ENCODE data around the gene WDR17. TPM values are rescaled to one million over a fixed set of nuclear protein-coding genes. Genes with fewer than 3 reads are reported as not detected.

Gene WDR17
- total RNA-seq, 1 donor from 2014 or later: 3.7 TPM

DNA sequence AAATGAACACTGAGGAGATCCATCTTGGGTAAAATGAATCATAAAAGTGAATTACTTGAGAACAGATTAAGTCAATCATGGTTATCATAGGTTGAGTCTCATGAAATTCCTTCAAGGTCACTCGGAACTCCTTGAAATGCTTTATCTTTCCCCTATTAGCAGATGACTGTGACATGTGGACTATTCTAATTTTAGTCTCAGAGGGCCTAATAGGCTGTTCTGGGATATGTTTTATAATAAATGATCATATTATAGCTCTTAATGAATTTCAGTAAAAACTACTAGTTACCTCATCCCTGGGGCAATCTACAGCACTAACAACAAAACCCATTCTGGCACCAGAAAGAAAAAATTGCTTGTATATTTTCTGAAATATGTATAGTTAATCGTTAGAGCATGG is 85.1 kb downstream of the WDR17 start:
- H3K36me3 ChIP-seq (ENCODE audit: control insufficient read depth, insufficient read depth, low read length): no peaks in the 10 kb centered on the region
- H3K4me3 ChIP-seq (ENCODE audit: low read depth, low read length): no peak overlapping the region
- TF ChIP-seq, protein P1, sequence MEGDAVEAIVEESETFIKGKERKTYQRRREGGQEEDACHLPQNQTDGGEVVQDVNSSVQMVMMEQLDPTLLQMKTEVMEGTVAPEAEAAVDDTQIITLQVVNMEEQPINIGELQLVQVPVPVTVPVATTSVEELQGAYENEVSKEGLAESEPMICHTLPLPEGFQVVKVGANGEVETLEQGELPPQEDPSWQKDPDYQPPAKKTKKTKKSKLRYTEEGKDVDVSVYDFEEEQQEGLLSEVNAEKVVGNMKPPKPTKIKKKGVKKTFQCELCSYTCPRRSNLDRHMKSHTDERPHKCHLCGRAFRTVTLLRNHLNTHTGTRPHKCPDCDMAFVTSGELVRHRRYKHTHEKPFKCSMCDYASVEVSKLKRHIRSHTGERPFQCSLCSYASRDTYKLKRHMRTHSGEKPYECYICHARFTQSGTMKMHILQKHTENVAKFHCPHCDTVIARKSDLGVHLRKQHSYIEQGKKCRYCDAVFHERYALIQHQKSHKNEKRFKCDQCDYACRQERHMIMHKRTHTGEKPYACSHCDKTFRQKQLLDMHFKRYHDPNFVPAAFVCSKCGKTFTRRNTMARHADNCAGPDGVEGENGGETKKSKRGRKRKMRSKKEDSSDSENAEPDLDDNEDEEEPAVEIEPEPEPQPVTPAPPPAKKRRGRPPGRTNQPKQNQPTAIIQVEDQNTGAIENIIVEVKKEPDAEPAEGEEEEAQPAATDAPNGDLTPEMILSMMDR (IDR thresholded peaks at IDR 0.05; ENCODE audit: insufficient read depth, low read length, poor library complexity, severe bottlenecking): no peak
- no peak for DNase-seq (ENCODE audit: low read depth)
- no peaks in the 10 kb centered on the region for H3K27me3 ChIP-seq (ENCODE audit: control insufficient read depth, insufficient read depth, low read length)

DNA sequence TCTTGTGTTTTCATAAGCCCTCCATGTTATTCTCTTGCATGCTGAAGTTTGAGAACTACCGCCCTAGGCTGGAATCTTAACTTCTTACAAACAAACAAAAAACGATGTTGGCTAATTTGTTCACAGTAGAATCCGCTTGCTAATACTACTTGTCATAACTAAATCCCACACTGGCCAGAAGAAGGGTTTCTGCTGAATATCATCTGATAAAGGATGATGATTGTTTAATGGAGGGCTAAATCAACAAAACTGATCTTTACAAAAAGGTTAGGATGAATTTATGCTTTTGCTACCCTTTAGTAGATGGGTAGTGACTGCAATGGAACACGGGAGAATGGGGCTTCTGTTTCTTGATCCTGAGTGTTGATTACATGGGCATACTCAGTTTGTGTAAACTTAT is 87.5 kb downstream of the WDR17 start:
- no peak for DNase-seq (ENCODE audit: low read depth)
- Histone ChIP-seq H3K27me3 (ENCODE audit: control insufficient read depth, insufficient read depth, low read length) (no peaks in the 10 kb centered on the region), H3K4me3 (ENCODE audit: low read depth, low read length) (no peak overlapping the region), H3K36me3 (ENCODE audit: control insufficient read depth, insufficient read depth, low read length) (no peaks in the 10 kb centered on the region)
- TF ChIP-seq, protein P1 (IDR thresholded peaks at IDR 0.05; ENCODE audit: insufficient read depth, low read length, poor library complexity, severe bottlenecking): no peak

DNA sequence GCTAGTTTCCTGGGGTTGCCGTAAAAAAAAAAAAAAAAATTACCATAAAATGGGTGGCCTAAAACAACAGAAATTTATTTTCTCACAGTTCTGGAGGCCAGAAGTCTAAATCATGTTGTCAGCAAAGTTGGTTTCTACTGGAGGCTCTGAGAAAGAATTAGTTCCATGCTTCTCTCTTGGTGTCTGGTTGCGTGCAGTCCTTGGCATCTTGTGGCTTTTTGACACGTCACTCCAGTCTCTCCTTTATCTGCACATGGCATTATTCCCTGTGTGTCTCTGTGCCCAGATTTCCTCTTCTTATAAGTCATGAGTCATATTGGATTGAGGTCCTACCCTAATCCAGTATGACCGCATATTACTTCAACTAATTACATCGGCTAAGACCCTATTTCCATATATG is 91.0 kb downstream of the WDR17 start:
- TF ChIP-seq, protein P1 (IDR thresholded peaks at IDR 0.05; ENCODE audit: insufficient read depth, low read length, poor library complexity, severe bottlenecking): no peak
- H3K4me3 ChIP-seq (ENCODE audit: low read depth, low read length): no peak overlapping the region
- H3K27me3 ChIP-seq (ENCODE audit: control insufficient read depth, insufficient read depth, low read length): no peaks in the 10 kb centered on the region
- DNase-seq (ENCODE audit: low read depth): no peak
- no peaks in the 10 kb centered on the region for H3K36me3 ChIP-seq (ENCODE audit: control insufficient read depth, insufficient read depth, low read length)

DNA sequence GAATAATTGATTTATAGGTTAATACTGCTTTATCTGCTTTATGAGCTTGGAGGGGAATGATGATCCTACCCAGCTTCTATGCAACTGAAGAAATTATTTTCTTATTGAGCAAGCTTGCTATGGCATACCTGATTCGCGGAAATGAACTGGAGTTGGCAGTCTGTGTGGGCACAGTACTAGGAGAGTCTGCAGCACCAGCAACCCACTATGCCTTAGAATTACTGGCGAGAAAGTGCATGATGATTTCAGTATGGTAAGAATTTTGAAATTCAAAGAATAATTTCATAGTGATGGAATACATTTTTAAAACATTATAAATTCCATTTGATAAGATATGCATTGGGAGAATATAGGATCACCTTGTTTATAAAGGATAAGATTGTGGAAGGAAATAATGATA is 97.4 kb downstream of the WDR17 start:
- no peaks in the 10 kb centered on the region for H3K36me3 ChIP-seq (ENCODE audit: control insufficient read depth, insufficient read depth, low read length)
- TF ChIP-seq, protein P1 (IDR thresholded peaks at IDR 0.05; ENCODE audit: insufficient read depth, low read length, poor library complexity, severe bottlenecking): no peak
- DNase-seq (ENCODE audit: low read depth): no peak
- H3K4me3 ChIP-seq (ENCODE audit: low read depth, low read length): no peak overlapping the region
- no peaks in the 10 kb centered on the region for H3K27me3 ChIP-seq (ENCODE audit: control insufficient read depth, insufficient read depth, low read length)

DNA sequence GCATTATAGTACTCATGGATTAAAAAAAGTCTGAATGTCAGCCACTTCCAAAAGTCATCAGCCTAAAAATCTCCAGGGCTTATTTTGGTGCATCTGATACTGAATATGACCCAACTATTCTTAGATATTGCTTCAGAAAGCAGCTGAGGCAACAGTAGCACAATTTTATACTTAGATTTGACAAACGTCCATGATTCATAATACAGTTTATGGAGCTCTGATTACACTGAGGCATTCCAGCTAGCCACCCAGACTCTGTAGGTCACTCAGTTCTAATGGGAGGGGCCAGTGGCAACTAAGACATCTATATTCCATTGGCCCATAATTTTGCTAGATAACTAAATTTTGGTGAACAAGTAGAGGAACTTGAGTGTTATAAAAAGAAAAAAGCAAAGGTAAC is 119.4 kb downstream of the WDR17 start:
- DNase-seq (ENCODE audit: low read depth): no peak
- H3K27me3 ChIP-seq (ENCODE audit: control insufficient read depth, insufficient read depth, low read length): no peaks in the 10 kb centered on the region
- TF ChIP-seq, protein P1 (IDR thresholded peaks at IDR 0.05; ENCODE audit: insufficient read depth, low read length, poor library complexity, severe bottlenecking): no peak
- no peaks in the 10 kb centered on the region for H3K36me3 ChIP-seq (ENCODE audit: control insufficient read depth, insufficient read depth, low read length)
- no peak overlapping the region for H3K4me3 ChIP-seq (ENCODE audit: low read depth, low read length)

DNA sequence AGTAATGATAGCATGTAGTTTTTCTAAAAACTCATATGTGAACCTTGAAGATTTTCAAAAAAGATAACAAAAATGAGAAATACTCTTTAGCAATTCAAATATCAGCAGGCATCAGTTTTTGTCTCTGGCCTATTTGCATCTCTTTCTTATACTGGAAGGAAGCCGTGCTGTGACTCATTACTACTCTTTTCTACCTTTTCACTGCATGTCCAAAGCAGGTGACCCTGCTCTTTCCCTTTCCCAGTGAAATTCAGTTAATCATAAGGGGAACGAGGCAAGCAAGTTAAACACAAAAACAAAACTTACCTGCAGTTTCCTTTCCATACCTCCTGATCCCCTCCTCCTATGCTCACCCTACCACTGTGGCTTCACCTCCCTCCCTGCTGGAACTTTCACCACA is 120.4 kb downstream of the WDR17 start:
- Histone ChIP-seq H3K36me3 (ENCODE audit: control insufficient read depth, insufficient read depth, low read length) (no peaks in the 10 kb centered on the region), H3K27me3 (ENCODE audit: control insufficient read depth, insufficient read depth, low read length) (no peaks in the 10 kb centered on the region), H3K4me3 (ENCODE audit: low read depth, low read length) (no peak overlapping the region)
- TF ChIP-seq, protein P1 (IDR thresholded peaks at IDR 0.05; ENCODE audit: insufficient read depth, low read length, poor library complexity, severe bottlenecking): no peak
- DNase-seq (ENCODE audit: low read depth): no peak
